ENCODE measurements around the gene PARD6G.

DNA sequence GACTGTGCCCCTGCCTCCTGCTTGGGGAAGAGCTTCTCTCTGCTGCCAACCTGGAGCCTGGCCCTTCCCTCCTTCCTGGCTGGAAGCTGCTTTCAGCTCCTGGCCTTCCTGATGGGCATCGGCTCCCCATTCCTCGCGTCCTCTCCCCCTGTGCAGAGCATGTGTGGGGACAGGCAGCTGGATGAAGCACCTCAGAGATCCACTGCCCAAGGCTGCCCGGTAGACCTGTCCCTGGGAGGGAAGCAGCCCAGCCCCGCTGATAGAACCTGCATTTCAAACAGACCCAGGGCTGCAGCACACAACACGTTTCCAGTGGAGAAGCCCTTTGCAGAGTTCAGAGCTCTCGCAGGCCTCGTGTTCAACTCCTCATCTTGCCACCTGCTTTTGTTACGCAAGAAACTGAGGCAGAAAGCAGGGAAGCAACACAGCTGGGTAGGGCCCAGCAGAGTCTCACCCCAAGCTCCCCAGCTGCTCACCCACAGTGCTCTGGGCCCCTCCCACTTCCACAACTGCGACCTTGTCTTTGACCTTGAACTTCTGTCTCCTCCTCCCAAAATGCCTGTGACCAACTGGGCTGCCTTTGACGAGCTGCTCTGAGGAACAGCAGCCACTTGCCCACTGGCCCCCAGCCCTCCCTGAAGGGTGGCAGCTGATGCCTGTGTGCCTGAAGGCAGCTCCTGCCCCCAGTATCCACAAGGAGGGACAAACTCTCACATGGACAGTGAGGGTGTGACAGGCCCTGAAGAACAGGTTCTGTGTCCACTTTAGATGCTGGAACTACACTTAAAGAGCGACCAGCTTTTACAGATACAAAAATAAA is 65.5 kb downstream of the PARD6G start:
- no peak for TF ChIP-seq CREB1 (IDR thresholded peaks at IDR 0.05)
- TF ChIP-seq CREB1 (CRISPR knock-in tag; IDR thresholded peaks at IDR 0.05): no peak
- TF ChIP-seq GABPA (IDR thresholded peaks at IDR 0.05; ENCODE audit: low read depth, low read length): no peak
- TF ChIP-seq GABPA (CRISPR knock-in tag; IDR thresholded peaks at IDR 0.05; ENCODE audit: low read depth): no peak
- no peak for TF ChIP-seq HOXA7 (CRISPR knock-in tag; IDR thresholded peaks at IDR 0.05)
- TF ChIP-seq, protein P1, sequence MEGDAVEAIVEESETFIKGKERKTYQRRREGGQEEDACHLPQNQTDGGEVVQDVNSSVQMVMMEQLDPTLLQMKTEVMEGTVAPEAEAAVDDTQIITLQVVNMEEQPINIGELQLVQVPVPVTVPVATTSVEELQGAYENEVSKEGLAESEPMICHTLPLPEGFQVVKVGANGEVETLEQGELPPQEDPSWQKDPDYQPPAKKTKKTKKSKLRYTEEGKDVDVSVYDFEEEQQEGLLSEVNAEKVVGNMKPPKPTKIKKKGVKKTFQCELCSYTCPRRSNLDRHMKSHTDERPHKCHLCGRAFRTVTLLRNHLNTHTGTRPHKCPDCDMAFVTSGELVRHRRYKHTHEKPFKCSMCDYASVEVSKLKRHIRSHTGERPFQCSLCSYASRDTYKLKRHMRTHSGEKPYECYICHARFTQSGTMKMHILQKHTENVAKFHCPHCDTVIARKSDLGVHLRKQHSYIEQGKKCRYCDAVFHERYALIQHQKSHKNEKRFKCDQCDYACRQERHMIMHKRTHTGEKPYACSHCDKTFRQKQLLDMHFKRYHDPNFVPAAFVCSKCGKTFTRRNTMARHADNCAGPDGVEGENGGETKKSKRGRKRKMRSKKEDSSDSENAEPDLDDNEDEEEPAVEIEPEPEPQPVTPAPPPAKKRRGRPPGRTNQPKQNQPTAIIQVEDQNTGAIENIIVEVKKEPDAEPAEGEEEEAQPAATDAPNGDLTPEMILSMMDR (CRISPR knock-in tag; IDR thresholded peaks at IDR 0.05): no peak
- no peak for TF ChIP-seq CREM (IDR thresholded peaks at IDR 0.05)
- no peak for TF ChIP-seq CREM (CRISPR knock-in tag; IDR thresholded peaks at IDR 0.05)
- no peak for TF ChIP-seq ZFP1 (CRISPR knock-in tag; IDR thresholded peaks at IDR 0.05)
- no peak for TF ChIP-seq ADNP (CRISPR knock-in tag; IDR thresholded peaks at IDR 0.05)
- TF ChIP-seq POLR2AphosphoS5 (IDR thresholded peaks at IDR 0.05; ENCODE audit: low read depth, low read length): no peak
- TF ChIP-seq ZNF207 (IDR thresholded peaks at IDR 0.05; ENCODE audit: borderline replicate concordance): no peak
- TF ChIP-seq, protein P2, sequence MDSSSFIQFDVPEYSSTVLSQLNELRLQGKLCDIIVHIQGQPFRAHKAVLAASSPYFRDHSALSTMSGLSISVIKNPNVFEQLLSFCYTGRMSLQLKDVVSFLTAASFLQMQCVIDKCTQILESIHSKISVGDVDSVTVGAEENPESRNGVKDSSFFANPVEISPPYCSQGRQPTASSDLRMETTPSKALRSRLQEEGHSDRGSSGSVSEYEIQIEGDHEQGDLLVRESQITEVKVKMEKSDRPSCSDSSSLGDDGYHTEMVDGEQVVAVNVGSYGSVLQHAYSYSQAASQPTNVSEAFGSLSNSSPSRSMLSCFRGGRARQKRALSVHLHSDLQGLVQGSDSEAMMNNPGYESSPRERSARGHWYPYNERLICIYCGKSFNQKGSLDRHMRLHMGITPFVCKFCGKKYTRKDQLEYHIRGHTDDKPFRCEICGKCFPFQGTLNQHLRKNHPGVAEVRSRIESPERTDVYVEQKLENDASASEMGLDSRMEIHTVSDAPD (CRISPR knock-in tag; IDR thresholded peaks at IDR 0.05): no peak

All from HepG2 (cell line).